HG02678 (cell line): ENCODE results near the gene TOX2.

ENCODE experiments used
- ATAC-seq: cut with Tn5 transposase; IDR thresholded peaks from one replicate; pipeline ENCODE4 v1.9.1; 2021; ENCODE audit warnings: mild to moderate bottlenecking, moderate library complexity; ENCODE audit not compliant: unreplicated experiment

TOX2 gene

DNA sequence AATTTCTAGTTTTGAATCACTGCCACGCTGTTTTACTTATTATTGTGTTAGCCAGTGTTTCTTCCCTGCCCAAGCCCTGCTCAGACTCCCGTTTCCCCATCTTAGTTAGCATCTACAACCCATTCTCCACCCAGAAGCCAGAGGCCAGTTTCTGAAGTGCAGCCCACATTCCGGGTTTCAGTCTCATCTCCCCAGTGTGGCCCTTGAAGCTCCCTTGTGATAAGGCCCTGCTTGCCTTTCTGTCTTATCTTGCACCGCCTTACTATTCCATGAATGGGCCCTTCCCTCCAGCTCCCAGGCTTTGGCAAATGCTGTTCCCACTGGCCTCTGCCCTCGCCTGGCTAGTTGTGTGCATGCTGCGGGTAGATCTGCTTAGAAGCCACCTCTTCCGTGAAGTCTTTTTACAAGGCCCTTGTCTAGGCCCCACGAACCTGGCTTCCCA is 41.1 kb downstream of the TOX2 start:
- ATAC-seq, result no peak

DNA sequence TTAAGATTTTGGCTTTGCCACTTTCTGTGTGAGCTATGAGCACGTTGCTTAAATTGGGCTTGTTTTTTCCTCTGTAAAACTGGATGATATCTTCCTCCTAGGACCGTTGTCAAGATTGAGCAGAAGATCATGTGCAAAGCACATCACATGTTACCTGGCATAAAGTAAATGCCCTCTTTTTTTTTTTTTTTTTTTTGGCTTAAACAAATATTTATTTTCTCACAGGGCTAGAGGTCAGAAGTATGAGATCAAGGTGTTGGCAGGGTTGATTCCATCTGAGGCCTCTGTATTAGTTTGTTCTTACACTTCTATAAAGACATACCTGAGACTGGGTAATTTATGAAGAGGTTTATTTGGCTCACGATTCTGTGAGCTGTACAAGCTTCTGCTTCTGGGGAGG is 42.7 kb downstream of the TOX2 start:
- ATAC-seq, result no peak

GRCh38 chr20:43958626-43959025 is 44.0 kb downstream of the TOX2 start:
- no peak for ATAC-seq

DNA sequence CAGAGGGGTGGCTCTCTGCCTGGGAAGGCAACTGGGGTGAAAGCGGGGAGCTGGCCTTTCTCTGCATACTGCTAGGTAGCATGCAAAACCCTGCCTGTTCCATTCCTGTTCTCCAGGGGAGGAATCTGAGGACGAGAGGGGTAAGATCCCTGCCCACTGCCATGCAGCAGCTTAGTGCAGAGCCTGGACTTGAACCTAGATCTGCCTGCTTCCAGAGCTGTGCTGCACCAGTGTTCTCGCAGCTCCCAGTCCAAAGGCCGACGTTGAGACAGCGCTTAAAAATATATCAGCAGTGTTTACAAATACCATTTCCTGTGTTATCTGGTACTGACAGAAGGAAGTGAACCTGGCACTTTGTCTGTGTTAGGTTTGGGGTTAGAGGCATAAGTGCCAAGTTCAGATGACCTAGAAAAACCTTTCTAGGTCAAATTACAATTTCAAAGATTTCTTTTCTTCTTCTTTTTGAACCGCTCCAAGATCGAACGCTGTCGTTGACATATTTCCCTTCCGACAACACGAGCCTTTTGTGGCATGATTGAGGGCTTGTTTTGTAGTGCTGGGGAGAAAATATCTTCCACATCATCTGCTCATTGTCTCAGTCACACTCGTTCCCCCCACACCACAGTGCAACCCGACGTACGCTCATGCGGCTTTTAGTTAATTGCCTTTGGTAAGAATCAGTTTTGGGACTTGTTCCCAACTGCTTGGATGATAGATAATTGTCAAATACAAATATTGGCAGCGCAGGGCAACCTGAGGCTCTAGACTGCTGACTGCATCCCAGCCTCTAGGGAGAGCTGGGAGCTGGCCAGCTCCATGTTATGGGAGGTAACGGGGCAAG is 44.6 kb downstream of the TOX2 start:
- no peak for ATAC-seq

- no peak for ATAC-seq
Measured at GRCh38 chr20:43959920-43960227, 45.2 kb downstream of the TOX2 start.

DNA sequence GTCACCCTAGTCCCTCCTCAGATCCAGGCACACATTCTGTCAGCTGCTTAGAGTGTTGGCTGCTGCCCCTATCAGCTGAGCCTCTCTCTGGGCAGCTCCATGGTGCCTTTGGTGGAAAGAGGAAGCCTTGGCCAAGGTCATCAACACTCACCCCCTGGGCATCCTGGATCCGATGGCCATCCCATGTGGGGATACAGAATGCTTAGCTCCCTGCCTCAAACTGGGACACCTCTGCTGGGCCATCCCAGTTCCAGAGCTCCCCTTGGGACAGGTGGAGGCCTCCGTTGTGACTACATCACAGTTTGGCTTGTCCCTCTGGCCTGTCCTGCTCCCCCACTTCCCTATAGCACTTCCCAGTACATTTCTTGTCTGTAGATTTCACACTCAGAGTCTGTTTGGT is 45.6 kb downstream of the TOX2 start:
- no peak for ATAC-seq

GRCh38 chr20:43961116-43961515 is 46.5 kb downstream of the TOX2 start:
- no peak for ATAC-seq

DNA sequence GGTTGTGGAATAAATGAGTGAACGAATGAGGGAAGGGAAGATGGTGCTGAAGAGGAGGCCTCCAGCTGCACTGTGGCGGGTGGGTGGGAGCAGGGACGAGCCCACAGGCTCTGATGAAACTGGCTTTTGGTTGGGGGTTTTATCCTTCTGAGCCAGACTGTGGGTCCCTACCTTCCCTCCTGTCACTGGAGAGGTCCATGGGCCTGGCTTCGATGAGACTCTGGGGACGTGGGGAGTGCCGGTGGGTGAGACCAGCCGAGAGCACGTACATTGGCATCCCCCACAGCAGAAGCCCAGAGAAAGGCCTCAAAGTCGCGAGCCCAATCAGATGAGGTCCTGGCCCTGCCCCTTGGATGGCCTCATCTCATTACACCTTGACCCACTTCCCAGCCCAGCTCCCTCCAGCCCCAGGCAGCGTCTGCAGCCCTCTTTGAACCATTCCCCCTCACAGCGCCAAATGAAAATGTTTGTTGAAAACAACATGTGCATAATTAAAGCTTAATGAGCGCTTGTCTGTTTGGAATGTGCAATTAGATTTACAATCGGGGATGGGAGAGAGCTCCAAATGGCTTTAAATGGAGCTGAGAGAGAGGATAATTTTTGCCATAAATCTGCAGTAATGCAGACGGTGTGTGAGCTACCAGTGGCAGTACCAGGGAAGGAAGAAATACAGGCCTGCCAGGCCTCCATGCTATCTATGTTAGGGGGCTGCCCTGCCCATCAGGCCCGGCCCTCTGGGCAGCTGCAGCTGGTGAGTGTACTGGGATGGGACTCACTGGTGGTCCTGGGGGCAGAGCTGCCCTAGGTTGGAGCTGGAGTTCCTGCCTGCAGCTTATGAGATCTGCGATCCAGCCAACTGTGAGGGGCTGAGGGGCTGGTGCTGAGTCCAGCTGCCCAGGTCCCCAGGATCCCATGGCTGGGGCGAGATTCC is 47.2 kb downstream of the TOX2 start:
- no peak for ATAC-seq

DNA sequence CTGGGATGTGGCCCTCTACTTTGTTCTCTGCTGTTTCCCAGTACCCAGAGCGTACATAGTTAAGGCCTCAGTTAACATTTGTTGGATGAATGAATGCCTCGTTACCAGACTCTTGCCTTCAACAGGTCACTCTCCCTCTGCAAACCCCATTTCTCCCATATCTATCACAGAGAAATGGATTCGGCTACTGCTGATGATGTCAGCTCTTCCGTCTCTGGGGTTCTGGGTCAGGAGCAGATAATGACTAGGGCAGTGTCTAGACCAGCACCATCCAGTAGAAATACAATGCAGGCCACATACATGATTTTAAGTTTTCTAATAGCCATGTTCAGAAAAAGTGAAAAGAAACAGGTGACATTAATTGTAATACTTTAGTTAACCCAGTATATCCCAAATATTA is 47.9 kb downstream of the TOX2 start:
- ATAC-seq, result no peak

GRCh38 chr20:43963233-43963632 is 48.6 kb downstream of the TOX2 start:
- ATAC-seq, result no peak

DNA sequence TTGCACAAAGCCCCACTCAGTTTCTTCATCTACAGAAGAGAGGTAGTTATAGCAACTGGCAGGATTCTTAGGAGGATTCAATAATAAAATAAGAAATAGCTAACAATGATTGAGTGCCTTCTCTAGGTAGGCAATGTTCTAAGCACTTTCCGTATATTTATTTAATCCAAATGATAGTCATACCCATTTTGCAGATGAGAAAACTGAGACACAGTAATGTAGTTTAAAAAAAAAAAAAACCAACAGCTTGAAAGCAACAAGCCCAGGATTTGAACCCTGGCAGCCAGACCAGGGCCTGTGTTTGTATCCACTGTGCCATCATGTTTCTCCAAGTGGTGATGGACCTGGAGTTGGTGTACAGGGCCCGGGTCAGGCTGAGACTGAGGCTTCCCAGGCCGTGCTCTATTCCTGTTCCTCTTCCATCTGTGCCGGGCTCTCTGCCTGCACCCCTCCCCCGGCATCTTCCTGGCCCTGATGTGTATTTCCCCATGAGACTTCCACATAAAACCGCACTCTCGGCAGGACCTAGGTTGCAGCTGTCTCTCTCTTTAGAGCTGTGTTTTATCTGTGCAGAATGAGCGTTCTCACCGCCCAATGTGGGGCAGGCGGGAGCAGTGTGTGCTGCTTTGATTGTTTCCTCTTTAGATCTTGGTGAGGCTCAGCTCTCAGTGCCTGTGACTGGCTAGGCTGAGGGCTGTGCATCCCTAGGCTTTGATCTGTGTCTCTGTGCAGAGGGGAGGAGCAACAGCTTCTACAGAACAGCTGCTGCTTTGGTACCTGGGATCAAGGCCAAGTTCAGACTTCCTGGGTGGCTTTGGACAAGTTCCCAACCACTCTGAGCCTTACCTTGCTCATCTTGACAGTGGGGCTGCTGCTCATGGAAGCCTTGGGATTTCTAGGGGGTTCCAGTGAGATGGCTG is 49.5 kb downstream of the TOX2 start:
- ATAC-seq, result no peak

- no peak for ATAC-seq
Measured at GRCh38 chr20:43968341-43969000, 53.8 kb downstream of the TOX2 start.

DNA sequence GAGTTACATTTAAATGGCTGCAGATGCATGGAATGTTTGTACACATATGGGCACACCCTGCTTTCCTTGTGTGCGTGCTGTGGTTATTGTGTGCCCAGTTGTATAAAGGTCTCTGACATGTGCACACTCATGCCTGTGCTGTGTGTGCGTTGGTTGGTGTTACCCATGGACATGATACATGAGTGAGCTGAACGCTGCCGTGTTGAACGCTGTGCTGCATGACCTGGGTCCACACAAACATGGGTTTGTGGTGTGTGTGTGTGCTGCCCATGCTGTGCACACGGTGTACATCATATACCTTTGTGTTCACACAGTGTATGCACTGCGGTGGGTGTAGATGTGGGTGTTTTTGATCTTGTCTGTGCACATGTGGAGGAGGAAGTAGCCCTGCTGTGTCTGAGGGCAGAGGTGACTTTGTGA is 54.4 kb downstream of the TOX2 start:
- no peak for ATAC-seq

GRCh38 chr20:43969501-43970182 is 55.0 kb downstream of the TOX2 start:
- no peak for ATAC-seq

GRCh38 chr20:43971267-43971666 is 56.6 kb downstream of the TOX2 start:
- ATAC-seq, result no peak

GRCh38 chr20:43972051-43972450 is 57.4 kb downstream of the TOX2 start:
- no peak for ATAC-seq

DNA sequence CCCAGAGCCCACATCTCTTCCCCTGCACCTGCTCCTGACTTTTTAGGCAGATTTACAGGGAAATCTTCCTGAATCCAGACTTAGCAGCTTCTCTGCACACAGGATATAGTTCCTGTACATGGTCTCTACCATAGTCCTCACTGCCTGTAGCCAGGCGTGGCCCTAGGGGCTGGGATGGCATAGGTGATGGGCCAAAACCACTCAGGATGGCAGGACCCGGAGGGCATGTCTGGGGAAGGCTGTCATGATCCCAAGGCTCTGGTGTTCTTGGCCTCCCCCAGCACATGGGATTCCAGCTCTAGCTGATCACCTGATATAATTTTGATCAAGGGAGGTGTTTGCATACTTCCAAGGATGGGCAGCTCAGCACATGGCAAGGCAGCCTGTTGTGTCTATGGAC is 58.0 kb downstream of the TOX2 start:
- ATAC-seq, result no peak

GRCh38 chr20:43973231-43973630 is 58.6 kb downstream of the TOX2 start:
- ATAC-seq, result no peak

GRCh38 chr20:43973671-43974450 is 59.2 kb downstream of the TOX2 start:
- no peak for ATAC-seq
